GM10248 (cell line): ENCODE data around the gene NNAT.

Experiments
- CTCF ChIA-PET: fragments of 300-600 bp; sonication (Branson Sonifier 250); formaldehyde crosslinking; extraction: SDS; loops from one replicate; lab custom pipeline; 2021; ENCODE audit warnings: antibody characterized with exemption; lab: Yijun Ruan, JAX
- POLR2A ChIA-PET: fragments of 350-650 bp; sonication (Branson Sonifier 250); formaldehyde crosslinking; extraction: SDS; loops from one replicate; lab custom pipeline; 2020; ENCODE audit warnings: antibody characterized with exemption; lab: Yijun Ruan, JAX
- DNase-seq: peaks from one replicate; pipeline ENCODE4 v3.0.0; 2012; ENCODE audit errors: extremely low spot score
- CTCF ChIP-seq: IDR thresholded peaks from 2 replicates; pipeline ENCODE4 v1.5.1; 2012; ENCODE audit warnings: mild to moderate bottlenecking, low read depth; ENCODE audit errors: extremely low read depth, missing control alignments, control extremely low read depth

Gene NNAT

GRCh38 chr20:37506152-37506725, 14.8 kb upstream of the NNAT start:
- TF ChIP-seq CTCF, result no peak
- ChIA-PET CTCF (interaction anchor here (1.0 to 2.2 kb wide), 3 partner anchors 11 to 58 kb away, joined by 3 to 6 read pairs (median 3); no protein-coding TSS in a partner anchor), POLR2A (no interaction called here)
- DNase-seq, result no peak

- ChIA-PET POLR2A (no interaction called here), CTCF (no interaction called here)
These were observed 10.8 kb upstream of the NNAT start for GRCh38 chr20:37510226-37510625.

GRCh38 chr20:37511610-37512275, 9.3 kb upstream of the NNAT start:
- ChIA-PET POLR2A (no interaction called here), CTCF (interaction anchor here (1.0 to 1.3 kb wide), 3 partner anchors 11 to 53 kb away, joined by 3 read pairs; no protein-coding TSS in a partner anchor)
- TF ChIP-seq CTCF, result no peak
- no peak for DNase-seq

More at GRCh38 chr20:37510226-37510625, 10.8 kb upstream of the NNAT start:
- no peak for DNase-seq
- no peak for TF ChIP-seq CTCF

- no peak for TF ChIP-seq CTCF
- ChIA-PET CTCF (interaction anchor here (1.1 to 1.3 kb wide), 2 partner anchors 21 to 36 kb away, joined by 3 to 6 read pairs; no protein-coding TSS in a partner anchor), POLR2A (no interaction called here)
- no peak for DNase-seq
These were observed 7.2 kb upstream of the NNAT start for GRCh38 chr20:37513779-37514359.

GRCh38 chr20:37515876-37516275, 5.2 kb upstream of the NNAT start:
- DNase-seq, result no peak
- POLR2A ChIA-PET, result no interaction called here
- TF ChIP-seq CTCF, result no peak
- CTCF ChIA-PET, result interaction anchor here (0.9 to 1.2 kb wide), 2 partner anchors 14 to 25 kb away, joined by 3 read pairs; no protein-coding TSS in a partner anchor

- CTCF ChIA-PET, result interaction anchor here (1.4 kb wide), 2 partner anchors 18 to 247 kb away, joined by 3 read pairs; no protein-coding TSS in a partner anchor
- TF ChIP-seq CTCF, result no peak
- POLR2A ChIA-PET, result no interaction called here
- no peak for DNase-seq
These were observed 4.0 kb upstream of the NNAT start for GRCh38 chr20:37516811-37517750.
